Measurements from ENCODE around the gene SLC17A7.

SLC17A7 gene

GRCh38 chr19:49428547-49429451, 12.5 kb downstream of the SLC17A7 start:
- in situ Hi-C loops (cut with MboI; ENCODE audit: low sequenced_read_pairs) = no loop called here

- in situ Hi-C loops (cut with MboI; ENCODE audit: low sequenced_read_pairs) = no loop called here
Observed at GRCh38 chr19:49427855-49428546, 13.3 kb downstream of the SLC17A7 start.

- in situ Hi-C loops (cut with MboI; ENCODE audit: low sequenced_read_pairs) = no loop called here
Observed at GRCh38 chr19:49427339-49427738, 14.0 kb downstream of the SLC17A7 start.

GRCh38 chr19:49425922-49426592, 15.3 kb downstream of the SLC17A7 start:
- in situ Hi-C loops (cut with MboI; ENCODE audit: low sequenced_read_pairs) = no loop called here

- in situ Hi-C loops (cut with MboI; ENCODE audit: low sequenced_read_pairs) = no loop called here
Observed at GRCh38 chr19:49425178-49425577, 16.1 kb downstream of the SLC17A7 start, which contains the start of gene GFY. Gene GFY, plus strand, starts transcription at chr19:49425388. Its CDS starts 1,043 bp downstream, at chr19:49426431.

GRCh38 chr19:49423985-49424303, 17.4 kb downstream of the SLC17A7 start:
- in situ Hi-C loops (cut with MboI; ENCODE audit: low sequenced_read_pairs) = no loop called here

- in situ Hi-C loops (cut with MboI; ENCODE audit: low sequenced_read_pairs) = no loop called here
Observed at GRCh38 chr19:49423071-49423984, 18.0 kb downstream of the SLC17A7 start, which contains the start of gene PTH2. Gene PTH2, minus strand, starts transcription at chr19:49423441. Its CDS starts 102 bp downstream, at chr19:49423339.

GRCh38 chr19:49422407-49423070, 18.8 kb downstream of the SLC17A7 start:
- in situ Hi-C loops (cut with MboI; ENCODE audit: low sequenced_read_pairs) = no loop called here

GRCh38 chr19:49421878-49422202, 19.5 kb downstream of the SLC17A7 start:
- in situ Hi-C loops (cut with MboI; ENCODE audit: low sequenced_read_pairs) = no loop called here

GRCh38 chr19:49421039-49421877, 20.1 kb downstream of the SLC17A7 start:
- in situ Hi-C loops (cut with MboI; ENCODE audit: low sequenced_read_pairs) = no loop called here

GRCh38 chr19:49420227-49420626, 21.1 kb downstream of the SLC17A7 start:
- in situ Hi-C loops (cut with MboI; ENCODE audit: low sequenced_read_pairs) = no loop called here

GRCh38 chr19:49419173-49419572, 22.2 kb downstream of the SLC17A7 start:
- in situ Hi-C loops (cut with MboI; ENCODE audit: low sequenced_read_pairs) = no loop called here

GRCh38 chr19:49418511-49418910, 22.8 kb downstream of the SLC17A7 start:
- in situ Hi-C loops (cut with MboI; ENCODE audit: low sequenced_read_pairs) = no loop called here

- in situ Hi-C loops (cut with MboI; ENCODE audit: low sequenced_read_pairs) = no loop called here
Observed at GRCh38 chr19:49417088-49417487, 24.2 kb downstream of the SLC17A7 start.

- in situ Hi-C loops (cut with MboI; ENCODE audit: low sequenced_read_pairs) = no loop called here
Observed at GRCh38 chr19:49415810-49416200, 25.5 kb downstream of the SLC17A7 start.

GRCh38 chr19:49415102-49415809, 26.1 kb downstream of the SLC17A7 start:
- in situ Hi-C loops (cut with MboI; ENCODE audit: low sequenced_read_pairs) = no loop called here

GRCh38 chr19:49414256-49414655, 27.1 kb downstream of the SLC17A7 start:
- in situ Hi-C loops (cut with MboI; ENCODE audit: low sequenced_read_pairs) = no loop called here

- in situ Hi-C loops (cut with MboI; ENCODE audit: low sequenced_read_pairs) = no loop called here
Observed at GRCh38 chr19:49413348-49413747, 28.0 kb downstream of the SLC17A7 start.

Data from HL-60/S4 treated with phorbol 12-myristate 13-acetate at 8.2 ng/mL for 4 days and 3 days (cell line).